Iris pigment epithelial cell (primary cell): ENCODE measurements around the gene DRC7.

Experiments used
- DNase-seq: peaks from one replicate; pipeline ENCODE4 v3.0.0-alpha.2; 2011; ENCODE audit warnings: low read depth

DRC7 gene

GRCh38 chr16:57675741-57676551 lies 18.7 kb upstream of the DRC7 start:
- peak; percentile 34 for DNase-seq

GRCh38 chr16:57676553-57677085 lies 18.0 kb upstream of the DRC7 start:
- no peak for DNase-seq

GRCh38 chr16:57677622-57678369 lies 16.8 kb upstream of the DRC7 start:
- DNase-seq: no peak

GRCh38 chr16:57679016-57679415 lies 15.6 kb upstream of the DRC7 start:
- no peak for DNase-seq

GRCh38 chr16:57679767-57680482 lies 14.7 kb upstream of the DRC7 start:
- no peak for DNase-seq

- DNase-seq: no peak
Measured at GRCh38 chr16:57680842-57681375, 13.7 kb upstream of the DRC7 start.

- DNase-seq: no peak
Measured at GRCh38 chr16:57681950-57682728, 12.5 kb upstream of the DRC7 start.

GRCh38 chr16:57682809-57683635 lies 11.6 kb upstream of the DRC7 start:
- no peak for DNase-seq

- DNase-seq: no peak
Measured at GRCh38 chr16:57683636-57684545, 10.7 kb upstream of the DRC7 start.

- no peak for DNase-seq
Measured at GRCh38 chr16:57684626-57685358, 9.8 kb upstream of the DRC7 start.

GRCh38 chr16:57685633-57686032 lies 9.0 kb upstream of the DRC7 start:
- DNase-seq: no peak

GRCh38 chr16:57686577-57686976 lies 8.0 kb upstream of the DRC7 start:
- DNase-seq: no peak

GRCh38 chr16:57687363-57687929 lies 7.2 kb upstream of the DRC7 start:
- no peak for DNase-seq

GRCh38 chr16:57688487-57688986 lies 6.1 kb upstream of the DRC7 start:
- DNase-seq: no peak

GRCh38 chr16:57688987-57689761 lies 5.4 kb upstream of the DRC7 start:
- no peak for DNase-seq

GRCh38 chr16:57689762-57690558 lies 4.6 kb upstream of the DRC7 start:
- peak; percentile 34 for DNase-seq
